ENCODE results near the gene NLRC3.

DNA sequence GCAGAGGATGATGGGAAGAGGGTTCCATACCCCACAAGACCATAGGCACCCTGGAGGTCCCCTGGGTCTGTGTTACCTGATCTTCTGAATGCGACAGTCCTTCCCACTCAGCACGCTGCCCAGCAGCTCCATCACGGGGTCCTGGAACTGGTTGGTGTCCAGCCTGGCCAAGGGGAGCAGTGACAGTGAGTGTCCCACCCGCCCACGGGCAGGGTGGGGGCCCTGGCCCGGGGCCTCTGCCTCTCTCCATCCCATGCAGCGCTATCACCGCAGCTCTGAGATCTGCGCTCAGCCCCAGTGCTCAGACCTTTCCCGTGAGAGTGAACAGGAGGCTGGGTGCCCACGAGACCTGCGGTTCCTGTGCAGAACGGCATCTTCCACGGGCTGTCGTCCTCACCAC lies 15.6 kb downstream of the NLRC3 start:
- TF ChIP-seq, protein P1, sequence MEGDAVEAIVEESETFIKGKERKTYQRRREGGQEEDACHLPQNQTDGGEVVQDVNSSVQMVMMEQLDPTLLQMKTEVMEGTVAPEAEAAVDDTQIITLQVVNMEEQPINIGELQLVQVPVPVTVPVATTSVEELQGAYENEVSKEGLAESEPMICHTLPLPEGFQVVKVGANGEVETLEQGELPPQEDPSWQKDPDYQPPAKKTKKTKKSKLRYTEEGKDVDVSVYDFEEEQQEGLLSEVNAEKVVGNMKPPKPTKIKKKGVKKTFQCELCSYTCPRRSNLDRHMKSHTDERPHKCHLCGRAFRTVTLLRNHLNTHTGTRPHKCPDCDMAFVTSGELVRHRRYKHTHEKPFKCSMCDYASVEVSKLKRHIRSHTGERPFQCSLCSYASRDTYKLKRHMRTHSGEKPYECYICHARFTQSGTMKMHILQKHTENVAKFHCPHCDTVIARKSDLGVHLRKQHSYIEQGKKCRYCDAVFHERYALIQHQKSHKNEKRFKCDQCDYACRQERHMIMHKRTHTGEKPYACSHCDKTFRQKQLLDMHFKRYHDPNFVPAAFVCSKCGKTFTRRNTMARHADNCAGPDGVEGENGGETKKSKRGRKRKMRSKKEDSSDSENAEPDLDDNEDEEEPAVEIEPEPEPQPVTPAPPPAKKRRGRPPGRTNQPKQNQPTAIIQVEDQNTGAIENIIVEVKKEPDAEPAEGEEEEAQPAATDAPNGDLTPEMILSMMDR (IDR thresholded peaks at IDR 0.05) = no peak
- no peak for TF ChIP-seq POLR2A (IDR thresholded peaks at IDR 0.05)

Data from testis (tissue), 2 donors.